Suppressor macrophage treated with lipopolysaccharide for 4 hours (primary cell): ENCODE results near the gene CNNM3.

Source experiments
- DNase-seq: peaks from one replicate; pipeline ENCODE4 v3.0.0-alpha.2; 2020

The CNNM3 gene

GRCh38 chr2:96819876-96820511, 3.9 kb downstream of the CNNM3 start:
- no peak for DNase-seq

- no peak for DNase-seq
Observed at GRCh38 chr2:96821113-96821675, 5.1 kb downstream of the CNNM3 start.

DNA sequence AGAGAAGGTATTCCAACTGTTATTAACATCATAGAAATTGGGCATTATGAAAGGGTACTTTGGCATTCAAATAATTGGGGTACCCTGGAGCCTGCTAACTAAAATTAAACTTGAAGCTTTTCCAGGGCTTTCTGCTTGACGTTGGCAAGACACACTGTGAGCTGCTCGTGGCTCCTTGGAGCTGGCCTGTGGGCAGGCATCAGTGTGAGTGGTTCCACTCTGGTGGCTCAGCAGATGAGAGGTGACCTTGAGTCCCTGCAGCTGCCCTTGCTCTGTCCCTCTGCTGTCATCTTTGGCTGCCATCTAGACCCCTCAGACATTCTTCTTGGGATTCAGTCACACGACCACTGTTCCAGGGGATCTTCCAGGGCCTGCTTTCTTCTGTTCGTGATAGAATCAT, 6.7 kb downstream of the CNNM3 start:
- no peak for DNase-seq

GRCh38 chr2:96823198-96823597, 7.1 kb downstream of the CNNM3 start:
- DNase-seq, result no peak

DNA sequence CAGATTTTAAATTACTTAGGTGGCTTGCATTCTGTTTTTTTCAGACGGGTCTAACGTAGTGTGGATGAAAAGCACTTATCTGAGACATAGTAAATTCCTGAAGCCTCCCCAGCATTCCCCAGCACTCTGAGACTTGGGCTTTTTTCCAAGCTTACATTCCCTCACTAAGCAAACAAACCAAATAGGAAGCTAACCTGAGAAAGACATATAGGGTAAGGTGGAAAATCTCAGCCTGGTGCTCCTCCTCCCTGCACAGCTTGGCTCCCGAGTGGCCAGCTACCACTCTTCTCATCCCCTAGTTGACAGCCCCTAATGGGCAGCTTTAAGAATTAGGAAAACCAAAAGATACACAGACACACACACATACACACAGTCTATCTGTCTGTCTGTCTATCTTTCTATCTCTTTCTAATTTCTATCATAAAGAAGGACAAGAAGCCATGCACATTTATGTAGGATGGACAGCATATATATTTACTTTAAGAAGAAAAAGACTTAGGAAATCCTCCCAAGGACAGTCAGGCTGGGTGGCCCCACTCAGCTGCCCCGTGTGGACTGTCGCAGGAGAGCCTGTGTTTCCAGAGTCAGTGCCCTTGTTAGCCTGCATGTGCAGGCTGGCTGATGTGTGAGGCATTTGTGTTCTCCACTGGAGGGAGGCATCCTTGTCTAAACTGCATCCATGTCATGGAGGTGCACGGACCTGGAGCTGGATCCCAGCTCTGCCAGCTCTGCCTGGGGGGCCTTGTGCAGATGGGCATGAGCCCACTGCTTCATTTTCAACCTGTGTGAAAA, 8.2 kb downstream of the CNNM3 start:
- no peak for DNase-seq

GRCh38 chr2:96825057-96825456, 9.0 kb downstream of the CNNM3 start:
- DNase-seq, result no peak

GRCh38 chr2:96826546-96827278, 10.6 kb downstream of the CNNM3 start:
- DNase-seq, result no peak

DNA sequence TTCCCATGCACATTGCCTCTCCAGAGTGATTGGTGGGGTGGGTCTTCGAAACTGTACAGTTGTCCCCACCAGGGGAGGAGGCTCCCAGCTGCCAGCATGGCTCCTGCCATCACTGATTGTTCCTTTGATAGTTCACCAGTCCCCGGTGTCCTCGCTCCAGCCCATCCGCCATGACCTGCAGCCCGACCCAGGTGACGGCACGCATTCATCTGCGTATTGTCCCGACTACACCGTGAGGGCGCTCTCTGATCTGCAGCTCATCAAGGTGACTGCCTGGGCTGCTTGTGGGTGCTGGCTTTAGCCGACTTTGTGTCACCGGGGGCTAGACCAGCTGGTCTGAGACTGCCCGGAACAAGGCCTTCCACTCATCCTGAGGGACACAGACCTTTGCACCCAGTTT, 12.4 kb downstream of the CNNM3 start:
- DNase-seq, result no peak

- DNase-seq, result no peak
Observed at GRCh38 chr2:96828874-96829273, 12.8 kb downstream of the CNNM3 start.

DNA sequence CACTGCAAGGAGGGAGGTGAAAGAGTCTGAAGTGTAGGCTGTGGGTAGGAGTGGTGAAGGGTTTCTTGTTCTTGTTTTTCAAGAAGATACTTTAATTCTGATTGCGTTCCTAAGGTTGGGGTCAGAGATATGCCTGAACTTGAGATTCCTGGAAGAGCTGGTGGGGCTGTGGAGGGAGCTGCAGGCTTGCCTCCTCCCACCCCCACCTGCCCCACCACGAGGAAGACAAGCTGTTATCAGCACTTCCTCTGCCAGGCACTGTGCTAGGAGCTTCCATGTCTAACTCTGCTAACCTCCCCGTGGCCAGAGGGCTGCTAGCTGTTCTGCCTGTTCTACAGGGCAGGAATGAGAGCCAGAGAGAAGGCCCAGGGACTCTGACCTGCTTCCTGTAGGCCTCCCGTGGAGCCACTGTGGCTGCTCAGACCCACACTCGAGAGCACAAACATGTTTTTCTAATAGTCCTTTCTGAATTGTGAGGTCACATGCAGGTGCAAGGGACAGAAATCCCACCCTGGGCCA, 14.0 kb downstream of the CNNM3 start:
- no peak for DNase-seq

DNA sequence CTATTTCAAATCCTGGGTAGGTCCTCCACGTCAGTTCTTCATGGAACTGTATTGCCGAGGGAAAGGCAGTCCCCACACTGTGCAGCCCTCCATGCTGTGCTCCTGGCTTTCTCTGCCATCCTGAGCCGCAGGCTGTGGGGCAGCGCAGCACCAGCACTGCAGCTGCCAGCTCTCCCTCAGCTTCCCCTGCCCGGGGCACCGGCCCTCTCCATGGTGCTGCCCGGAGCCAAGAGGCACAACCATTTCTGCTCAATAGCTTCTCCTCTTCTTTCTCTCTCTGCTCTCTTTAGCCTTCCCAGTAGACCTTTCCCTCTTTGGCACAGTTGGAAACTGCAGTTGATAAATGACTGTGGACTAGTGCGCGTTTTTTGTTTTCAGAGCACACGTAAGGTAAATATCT, 15.6 kb downstream of the CNNM3 start:
- no peak for DNase-seq

- no peak for DNase-seq
Observed at GRCh38 chr2:96832408-96832753, 16.3 kb downstream of the CNNM3 start.

DNA sequence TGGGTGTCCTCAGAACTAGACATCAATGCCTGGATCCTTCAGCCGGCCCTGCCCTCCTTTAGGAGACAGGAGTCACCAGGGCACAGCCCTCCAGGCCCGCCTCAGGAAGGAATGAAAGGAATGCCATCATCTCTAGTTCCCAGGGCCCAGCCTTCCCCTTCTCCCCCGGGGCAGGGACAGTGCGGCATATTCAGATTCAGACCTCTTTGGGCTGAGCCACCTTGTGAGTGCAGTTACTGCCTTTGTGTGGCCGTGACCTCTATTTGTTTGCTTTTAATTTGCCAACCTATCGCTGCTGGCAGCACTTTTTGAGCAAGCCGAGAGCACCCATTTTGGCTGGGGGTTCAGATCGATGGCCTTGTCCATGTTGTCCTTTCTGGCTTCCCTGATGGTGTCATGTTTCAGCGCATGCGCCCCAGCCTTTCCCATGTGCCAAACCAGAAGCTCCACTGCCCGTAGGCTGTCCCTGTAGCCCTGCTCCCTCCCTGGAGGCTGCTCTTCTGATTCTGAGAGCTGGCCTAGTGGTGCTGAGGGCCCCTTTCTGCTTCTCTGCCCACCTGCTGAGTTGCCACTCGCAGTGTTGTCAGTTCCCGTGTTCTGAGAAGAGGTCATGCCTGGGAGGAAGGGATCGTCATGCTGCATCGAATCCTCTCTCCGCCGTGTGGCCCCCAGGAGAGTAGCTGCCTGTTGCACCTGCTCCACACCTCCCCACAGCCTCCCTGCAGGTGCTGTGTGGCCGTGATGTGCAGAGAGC, 16.9 kb downstream of the CNNM3 start:
- DNase-seq, result no peak

DNA sequence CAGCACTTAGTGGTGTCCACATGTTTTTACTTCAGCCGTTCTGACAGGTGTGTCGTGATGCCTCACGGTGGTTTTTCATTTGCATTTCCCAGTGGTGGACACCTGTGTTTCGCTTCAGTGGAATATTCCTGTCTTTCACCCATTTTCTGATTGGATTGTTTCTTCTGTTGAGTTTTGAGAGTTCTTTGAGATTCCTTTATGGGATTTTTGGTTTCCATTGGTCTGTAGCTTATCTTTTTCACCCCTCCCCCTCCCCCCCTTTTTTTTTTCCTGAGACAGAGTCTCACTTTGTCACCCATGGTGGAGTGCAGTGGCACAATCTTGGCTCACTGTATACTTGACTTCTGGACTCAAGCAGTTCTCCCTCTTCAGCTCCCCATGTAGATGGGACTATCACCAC, 19.8 kb downstream of the CNNM3 start:
- DNase-seq, result no peak

GRCh38 chr2:96837575-96837974, 21.5 kb downstream of the CNNM3 start:
- no peak for DNase-seq

DNA sequence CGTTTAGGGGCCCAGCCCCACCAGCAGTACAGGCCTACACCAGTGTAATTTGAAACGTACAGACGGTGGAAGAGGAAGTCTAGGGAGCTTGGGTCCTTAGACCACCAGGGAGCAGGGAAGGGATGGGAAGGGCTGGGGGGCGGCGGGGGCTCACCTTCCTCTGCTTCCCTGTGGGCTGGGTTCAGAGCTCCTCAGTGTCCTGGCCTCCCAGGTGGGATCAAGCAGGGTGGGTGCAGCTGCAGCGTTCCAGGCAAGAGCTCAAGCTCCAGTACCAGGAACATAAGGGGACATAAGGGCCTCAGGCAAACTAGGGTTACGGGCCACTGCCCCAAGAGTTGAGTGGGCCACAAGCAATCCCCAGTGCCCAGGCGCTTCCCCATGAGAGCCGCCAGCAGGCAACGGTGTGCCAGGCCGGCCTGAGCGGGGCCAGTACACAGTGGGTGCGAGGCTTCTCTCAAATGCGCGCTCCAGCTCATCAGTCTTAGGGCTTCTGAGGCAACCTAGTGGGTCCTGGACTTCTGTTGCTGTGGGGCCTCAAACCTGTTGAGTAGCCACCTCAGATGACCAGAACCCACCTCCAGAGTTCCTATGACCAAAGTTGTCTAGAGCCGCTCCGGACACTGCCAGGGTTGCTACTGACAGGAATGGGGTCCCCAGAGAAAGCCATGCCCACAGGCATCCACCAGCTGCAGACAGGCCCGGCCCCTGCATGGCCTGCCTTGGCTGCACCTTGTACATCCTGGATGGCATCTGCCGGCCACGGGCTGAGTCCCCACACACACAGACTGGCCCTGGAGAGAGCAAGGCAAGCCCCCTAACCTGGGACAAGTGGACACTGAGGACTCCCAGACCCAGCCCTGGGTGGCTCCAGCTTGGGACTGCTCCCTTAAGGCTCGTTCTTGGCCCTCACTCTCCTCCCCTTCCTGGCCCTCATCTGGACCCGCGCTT, 22.6 kb downstream of the CNNM3 start:
- no peak for DNase-seq

DNA sequence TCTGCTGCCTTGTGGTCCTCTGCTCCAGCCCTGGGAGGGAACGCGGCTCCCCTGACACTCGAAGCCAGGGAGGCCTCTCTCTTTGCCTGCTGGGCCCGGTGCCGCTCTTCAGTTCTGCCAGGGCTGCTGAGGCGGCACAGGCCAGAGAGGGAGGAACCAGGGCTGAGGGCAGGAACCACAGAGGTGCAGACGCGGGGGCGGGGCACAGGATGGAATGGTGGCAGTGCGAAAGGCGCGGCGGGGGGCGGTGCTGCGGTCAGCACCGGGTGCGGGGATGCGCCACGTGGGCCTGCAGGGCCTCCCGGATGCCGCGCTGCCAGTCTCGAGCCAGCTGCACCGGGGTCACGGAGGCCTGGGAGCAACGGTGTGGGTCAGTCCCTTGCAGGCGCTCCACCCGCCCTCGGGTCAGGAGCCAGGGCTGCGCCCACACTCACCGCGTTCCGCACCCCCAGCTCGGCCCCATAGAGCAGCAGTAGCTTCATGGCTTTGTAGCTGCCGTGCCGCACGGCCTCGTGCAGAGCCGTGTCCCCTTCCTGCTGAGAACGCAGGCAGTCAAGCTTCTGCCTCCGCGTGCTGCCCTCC, 23.3 kb downstream of the CNNM3 start:
- peak; percentile 14 for DNase-seq

DNA sequence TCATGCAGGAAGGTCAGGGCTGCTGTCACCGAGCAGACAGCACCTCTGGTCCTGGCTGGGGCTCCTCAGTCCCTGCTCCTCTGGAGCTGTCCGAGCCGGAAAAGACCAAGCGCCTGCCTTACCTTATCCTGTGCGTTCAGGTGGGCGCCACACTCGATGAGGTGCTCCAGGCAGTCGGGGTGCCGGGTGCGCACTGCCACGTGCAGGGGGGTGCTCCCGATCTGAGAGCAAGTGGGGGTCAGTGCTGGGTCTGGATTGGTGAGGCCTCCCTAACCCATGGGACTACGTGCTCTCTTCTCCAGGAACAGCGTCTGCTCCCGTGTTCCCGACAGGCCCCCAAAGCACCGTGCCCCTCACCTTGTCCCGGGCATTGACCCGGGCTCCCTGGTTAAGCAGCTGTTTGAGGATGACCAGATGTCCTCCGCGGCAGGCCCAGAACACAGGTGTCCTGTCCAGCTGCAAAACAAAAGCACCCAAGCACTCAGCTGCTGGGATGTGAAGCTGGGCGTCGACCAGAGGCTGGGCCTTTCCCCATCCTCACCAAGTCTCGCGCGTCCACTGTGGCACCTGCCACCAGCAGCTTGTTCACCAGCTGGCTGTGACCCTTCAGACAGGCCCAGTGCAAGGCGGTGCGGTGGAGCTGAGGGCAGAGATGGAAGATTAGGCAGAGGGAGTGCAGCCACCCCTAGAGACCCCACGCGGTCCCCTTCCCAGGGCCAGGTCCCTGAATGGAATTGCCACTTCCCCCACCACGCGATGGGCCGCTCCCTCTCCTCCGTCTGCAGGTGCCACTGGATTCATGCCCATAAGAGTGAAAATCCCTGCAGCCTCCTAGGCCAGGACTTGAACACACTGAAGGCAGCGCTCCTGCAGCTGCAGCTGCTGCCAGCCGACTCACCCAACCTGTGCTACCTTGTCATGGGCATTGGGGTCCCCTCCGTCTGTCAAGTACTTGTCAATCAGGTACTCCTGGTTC, 24.1 kb downstream of the CNNM3 start:
- DNase-seq, result no peak

- DNase-seq, result no peak
Observed at GRCh38 chr2:96841701-96842495, 25.8 kb downstream of the CNNM3 start.
